HG03558 (cell line): ENCODE results near the gene USP22.

Experiments
- ATAC-seq: cut with Tn5 transposase; IDR thresholded peaks from one replicate; pipeline ENCODE4 v1.9.1; 2021; ENCODE audit warnings: moderate number of reproducible peaks; ENCODE audit not compliant: unreplicated experiment; ENCODE audit errors: extremely low read depth

USP22 gene

DNA sequence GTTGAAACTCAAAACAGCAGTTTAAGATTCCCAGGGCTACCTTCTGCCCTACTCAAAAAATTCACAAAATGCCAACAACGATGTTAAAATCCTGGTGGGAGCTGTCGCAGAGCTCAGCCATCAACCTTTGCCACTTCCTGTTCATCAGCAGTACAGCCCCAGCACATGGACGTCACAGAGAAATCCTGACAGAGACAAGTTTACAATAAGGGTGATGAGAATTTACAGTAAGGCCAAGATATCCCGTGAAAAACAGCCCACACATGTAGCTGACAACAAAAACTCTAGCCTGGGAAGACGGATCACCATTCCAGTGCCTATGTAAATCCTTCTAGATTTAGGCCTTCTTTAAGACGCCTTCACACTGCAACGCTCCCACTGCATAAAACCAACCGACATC is 18.8 kb downstream of the USP22 start:
- no peak for ATAC-seq

- no peak for ATAC-seq
Observed at GRCh38 chr17:21021208-21021803, 21.5 kb downstream of the USP22 start.

DNA sequence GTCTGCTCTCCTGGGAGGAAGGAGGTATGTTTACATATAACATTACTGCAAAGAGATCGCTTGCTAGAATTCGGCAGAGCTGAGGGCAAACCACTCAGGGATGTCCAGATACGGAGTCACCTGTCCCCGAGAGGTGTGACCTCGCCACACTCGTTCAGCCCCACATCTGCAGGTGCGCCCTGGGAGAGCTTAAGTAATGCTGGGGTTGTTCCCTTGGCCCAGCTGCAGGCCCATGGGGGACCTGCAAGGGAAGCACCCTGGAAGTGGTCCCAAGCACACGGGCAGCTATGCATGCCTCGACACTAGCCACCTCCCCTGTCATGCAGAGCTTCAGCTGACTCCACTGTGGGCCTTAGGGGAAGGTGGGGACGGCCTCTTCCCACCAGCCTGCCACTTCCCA is 22.2 kb downstream of the USP22 start:
- no peak for ATAC-seq

DNA sequence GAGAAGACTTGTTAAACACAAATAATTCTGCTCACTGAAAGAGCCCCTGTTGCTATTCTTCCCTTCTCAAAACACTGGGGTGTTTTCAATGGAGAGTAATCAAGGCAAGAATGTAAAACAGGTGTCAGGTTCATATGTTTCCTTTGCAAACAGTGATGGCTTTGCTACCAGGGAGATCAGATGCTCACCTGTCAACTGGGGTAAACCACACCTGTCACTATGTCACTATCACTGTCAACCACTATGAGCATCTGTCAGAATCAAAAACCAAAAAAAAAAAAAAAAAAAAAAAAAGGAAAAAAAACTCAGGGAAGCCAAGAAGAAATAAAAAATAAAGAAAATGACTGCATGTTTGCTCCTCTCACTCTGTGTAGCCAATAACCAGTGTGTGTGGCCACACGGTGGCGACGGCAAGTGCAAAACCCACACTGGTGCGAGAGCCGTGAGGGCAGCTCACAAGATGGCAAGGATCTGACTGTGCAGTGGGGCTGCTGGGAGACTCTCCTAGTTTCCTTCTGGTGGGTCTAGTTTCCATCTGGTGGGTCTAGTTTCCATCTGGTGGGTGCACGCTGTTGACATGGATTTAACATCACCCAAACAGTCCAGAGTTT is 22.7 kb downstream of the USP22 start:
- no peak for ATAC-seq

- ATAC-seq = no peak
Observed at GRCh38 chr17:21018894-21019293, 23.9 kb downstream of the USP22 start.

GRCh38 chr17:21017861-21018260 is 24.9 kb downstream of the USP22 start:
- no peak for ATAC-seq

DNA sequence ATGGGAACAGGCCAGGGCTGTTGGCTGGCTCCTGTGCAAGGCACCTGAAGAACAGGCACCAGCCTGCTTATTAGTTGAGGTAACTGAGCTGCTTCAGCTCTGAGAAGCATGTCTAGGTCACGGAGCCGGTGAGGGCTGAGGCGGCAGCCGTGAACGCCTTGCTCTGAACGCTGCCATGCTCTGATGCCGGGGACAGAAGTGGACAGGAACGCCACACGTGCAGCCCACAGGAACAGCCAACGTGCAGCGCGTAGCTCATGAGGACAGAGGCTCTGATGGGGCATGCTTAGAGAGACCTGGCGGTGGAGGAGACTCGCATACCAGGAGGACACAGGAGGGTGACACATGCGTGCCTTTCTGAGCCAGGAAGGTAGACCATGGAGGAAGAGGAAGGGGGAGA is 25.6 kb downstream of the USP22 start:
- no peak for ATAC-seq

GRCh38 chr17:21016826-21017225 is 26.0 kb downstream of the USP22 start:
- ATAC-seq = no peak

- ATAC-seq = no peak
Observed at GRCh38 chr17:21015564-21015963, 27.2 kb downstream of the USP22 start.

DNA sequence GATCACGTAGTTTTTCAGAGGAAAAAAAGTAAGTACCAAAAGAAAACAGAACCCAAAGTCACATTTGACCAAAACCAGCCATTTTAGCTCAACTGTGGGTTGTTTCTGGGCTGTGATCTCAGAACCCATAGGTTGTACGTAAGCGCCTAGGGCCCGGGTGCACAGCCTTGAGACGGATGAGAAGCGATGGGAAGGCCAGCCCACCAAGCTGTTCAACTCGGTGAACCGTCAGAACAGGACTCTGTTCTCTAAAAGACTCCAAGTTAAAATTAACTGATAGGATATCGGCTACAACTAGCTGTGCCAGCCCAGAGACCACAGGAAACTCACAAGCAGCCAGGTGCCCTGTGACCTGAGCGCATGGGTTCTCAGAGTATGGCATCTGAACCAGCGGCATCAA is 28.3 kb downstream of the USP22 start:
- no peak for ATAC-seq

DNA sequence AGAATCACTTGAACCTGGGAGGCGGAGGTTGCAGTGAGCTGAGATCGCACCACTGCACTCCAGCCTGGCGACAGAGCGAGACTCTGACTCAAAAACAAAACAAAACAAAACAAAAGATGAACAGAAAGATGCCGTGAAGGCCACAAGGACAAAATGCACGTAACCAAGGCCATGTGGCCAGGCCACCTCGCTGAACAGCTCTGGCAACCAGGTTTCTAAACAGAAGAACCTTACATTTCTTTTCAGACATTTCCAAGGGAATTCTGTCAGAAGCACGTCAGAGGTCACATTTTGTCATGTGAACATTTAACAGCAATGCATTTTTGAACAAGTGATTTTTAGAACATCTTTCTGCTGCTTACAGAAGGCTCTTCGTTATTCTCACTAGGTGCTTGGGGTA is 28.8 kb downstream of the USP22 start:
- ATAC-seq = no peak

GRCh38 chr17:21012736-21013135 is 30.1 kb downstream of the USP22 start:
- no peak for ATAC-seq

GRCh38 chr17:21010705-21011596 is 31.9 kb downstream of the USP22 start:
- ATAC-seq = no peak

DNA sequence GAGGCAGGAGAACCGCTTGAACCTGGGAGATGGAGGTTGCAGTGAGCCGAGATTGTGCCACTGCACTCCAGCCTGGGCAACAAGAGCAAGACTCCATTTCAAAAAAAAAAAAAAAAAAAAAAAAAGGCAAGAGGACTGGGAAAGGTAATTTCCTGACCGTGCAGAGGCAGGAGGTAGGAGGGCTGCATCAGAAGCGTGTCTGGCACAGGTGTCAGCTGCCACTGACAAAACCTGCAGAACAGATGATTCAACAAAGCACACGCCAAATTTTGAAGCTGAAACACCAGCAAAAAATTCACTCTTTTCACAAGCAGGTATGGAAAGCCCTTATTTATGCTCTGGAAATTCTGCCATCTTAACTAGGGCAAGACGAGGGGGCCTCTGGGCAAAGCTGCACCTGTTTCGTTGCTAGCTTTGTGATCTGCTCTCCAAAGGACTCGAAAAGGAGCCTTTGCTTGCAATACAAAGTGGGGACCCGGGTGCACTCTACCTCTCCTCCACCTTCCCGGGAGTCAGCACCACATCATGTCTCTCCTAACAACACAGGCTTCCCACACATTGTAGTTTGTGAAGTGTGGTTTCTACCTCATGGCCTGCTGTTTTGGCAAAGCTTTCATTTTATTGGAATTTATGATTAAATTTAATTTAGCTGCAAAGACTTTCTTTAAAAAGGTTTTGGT is 33.7 kb downstream of the USP22 start:
- ATAC-seq = no peak

- ATAC-seq = no peak
Observed at GRCh38 chr17:21008160-21008915, 34.5 kb downstream of the USP22 start.

DNA sequence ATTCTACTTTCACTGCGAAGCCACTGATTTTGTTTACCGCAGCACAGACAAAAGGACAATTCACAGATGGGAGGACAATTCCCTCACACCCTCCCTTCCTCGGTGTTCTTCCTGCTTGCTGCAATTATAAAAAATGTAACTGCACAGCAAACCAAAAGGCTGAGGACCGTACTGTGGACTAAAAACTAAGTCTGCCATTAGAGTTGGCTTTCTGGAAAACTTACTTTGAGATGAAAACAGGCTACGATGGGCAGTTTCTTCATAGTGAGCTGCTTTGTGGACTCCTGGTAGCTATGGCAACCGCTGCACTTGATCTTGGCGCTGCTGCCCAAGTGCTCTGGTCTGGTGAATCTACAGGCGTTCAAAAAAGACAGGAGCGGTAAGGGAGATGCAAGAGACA is 35.2 kb downstream of the USP22 start:
- ATAC-seq = no peak

DNA sequence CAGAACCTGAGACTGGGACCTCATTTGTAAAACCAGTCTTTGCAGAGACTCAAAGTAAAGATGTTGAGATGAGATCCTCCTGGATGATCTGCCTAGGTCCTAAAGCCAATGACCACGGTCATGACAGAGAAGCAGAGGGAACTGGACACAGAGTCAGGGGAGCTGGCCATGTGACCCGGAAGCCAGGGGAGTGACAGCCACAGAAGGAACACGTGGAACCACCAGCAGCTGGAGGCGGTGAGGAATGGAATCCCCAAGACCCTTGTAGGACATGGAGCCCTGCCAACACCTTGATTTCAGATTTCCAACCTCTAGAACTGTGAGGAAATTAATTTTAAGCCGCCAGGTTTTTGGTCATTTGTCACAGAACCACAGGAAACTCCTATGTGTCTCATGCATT is 37.0 kb downstream of the USP22 start:
- no peak for ATAC-seq

DNA sequence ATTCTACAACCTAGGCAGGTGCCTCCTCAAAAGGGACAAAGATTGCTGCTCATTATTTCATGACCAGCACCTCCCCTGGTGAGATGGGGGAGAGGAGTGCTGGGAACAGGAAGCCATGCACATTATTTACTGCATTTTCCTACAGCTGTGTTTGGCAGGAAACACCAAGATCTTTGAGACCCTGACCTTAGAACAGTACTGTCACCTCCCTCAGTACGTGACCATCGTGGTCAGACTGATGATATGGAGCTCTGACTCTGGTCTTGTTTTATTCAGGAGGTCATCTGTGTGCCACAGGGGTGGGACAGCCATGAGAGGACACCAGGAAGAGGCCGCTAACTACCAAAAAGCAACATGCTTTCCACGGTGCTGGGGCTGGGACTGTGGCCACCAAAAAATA is 37.4 kb downstream of the USP22 start:
- no peak for ATAC-seq

DNA sequence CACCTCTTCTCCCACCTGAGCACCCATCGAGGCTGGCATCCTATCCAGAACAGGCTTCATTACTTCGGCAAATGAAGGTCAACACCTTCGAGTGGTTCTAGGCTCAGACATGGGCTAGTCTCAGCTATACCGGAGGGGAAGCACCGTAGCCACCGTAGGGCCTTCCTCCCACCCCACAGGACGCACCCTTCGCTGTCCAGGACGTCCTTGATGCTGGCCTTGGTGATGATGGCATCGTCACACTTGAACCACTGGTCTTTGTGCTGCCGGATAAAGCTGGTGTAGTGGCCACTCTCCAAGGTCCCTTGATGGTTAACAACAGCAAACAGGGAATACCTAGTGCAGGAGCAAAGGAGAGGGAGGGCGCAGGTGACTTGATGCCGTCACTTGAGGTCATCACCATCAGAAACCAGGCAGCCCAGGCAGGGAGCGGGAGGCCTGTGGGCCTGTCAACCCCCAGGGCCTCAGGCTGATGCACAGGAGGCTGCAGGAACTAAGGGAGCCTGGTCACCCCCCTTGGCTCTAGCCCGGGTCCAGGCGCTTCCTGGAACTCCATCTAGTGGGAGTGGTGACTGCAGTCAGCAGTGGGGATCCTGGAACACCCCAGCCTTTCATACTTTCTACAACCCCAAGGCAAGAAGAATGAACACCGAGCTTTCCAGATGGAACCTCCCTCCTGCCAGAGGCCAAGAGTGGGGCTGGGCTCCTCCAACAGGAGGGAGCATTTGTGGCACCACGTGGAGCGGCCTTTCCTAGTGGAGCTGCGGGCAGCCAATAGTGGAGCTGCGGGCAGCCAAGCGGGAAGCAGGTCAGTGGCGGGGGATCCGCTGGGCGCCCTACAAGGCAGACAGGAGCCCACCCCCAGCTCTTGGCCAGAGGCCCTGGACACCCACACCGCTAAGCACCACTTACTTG is 38.5 kb downstream of the USP22 start:
- ATAC-seq = no peak
